ENCODE data around the gene ULBP1. TPM values are rescaled to one million over a fixed set of nuclear protein-coding genes. Genes with fewer than 3 reads are reported as not detected.
"Not testable (repeated sequence)": the region's sequence is repeated elsewhere in the genome, so short reads cannot be mapped to it uniquely, and the experiment has no call there.

Gene ULBP1
- polyA plus RNA-seq, 10 donors: 0.19 to 0.65 (median 0.52) TPM

- no peak for DNase-seq
Measured at GRCh38 chr6:149974825-149975224, 11.1 kb downstream of the ULBP1 start.

- no peak for DNase-seq
Measured at GRCh38 chr6:149975400-149975799, 11.7 kb downstream of the ULBP1 start.

GRCh38 chr6:149977221-149977620 is 13.5 kb downstream of the ULBP1 start:
- no peak for DNase-seq

- DNase-seq: no peak
Measured at GRCh38 chr6:149978610-149979009, 14.9 kb downstream of the ULBP1 start.

GRCh38 chr6:149979293-149979692 is 15.6 kb downstream of the ULBP1 start:
- no peak for DNase-seq

GRCh38 chr6:149983145-149983544 is 19.4 kb downstream of the ULBP1 start:
- DNase-seq: no peak

GRCh38 chr6:149984773-149985172 is 21.0 kb downstream of the ULBP1 start:
- no peak for DNase-seq

- no peak for DNase-seq
Measured at GRCh38 chr6:149985481-149985937, 21.8 kb downstream of the ULBP1 start.

- DNase-seq: no peak
Measured at GRCh38 chr6:149987602-149988107, 23.9 kb downstream of the ULBP1 start.

- no peak for DNase-seq
Measured at GRCh38 chr6:149988550-149989346, 25.0 kb downstream of the ULBP1 start.

GRCh38 chr6:149990212-149990660 is 26.5 kb downstream of the ULBP1 start:
- no peak for DNase-seq

GRCh38 chr6:149990661-149991471 is 27.1 kb downstream of the ULBP1 start:
- peak in 1 of 3 donors; percentile 37 for DNase-seq

- DNase-seq: not testable (repeated sequence)
Measured at GRCh38 chr6:149991472-149991795, 27.7 kb downstream of the ULBP1 start.

- no peak for DNase-seq
Measured at GRCh38 chr6:149991838-149992237, 28.1 kb downstream of the ULBP1 start.

- DNase-seq: no peak
Measured at GRCh38 chr6:149995235-149995750, 31.6 kb downstream of the ULBP1 start.

- no peak for DNase-seq
Measured at GRCh38 chr6:149995971-149996370, 32.2 kb downstream of the ULBP1 start.

- no peak for DNase-seq
Measured at GRCh38 chr6:149999636-150000035, 35.9 kb downstream of the ULBP1 start.

- no peak for DNase-seq
Measured at GRCh38 chr6:150001295-150002008, 37.7 kb downstream of the ULBP1 start.

GRCh38 chr6:150002710-150003109 is 39.0 kb downstream of the ULBP1 start:
- DNase-seq: no peak

- not testable (repeated sequence) for DNase-seq
Measured at GRCh38 chr6:150003599-150003998, 39.9 kb downstream of the ULBP1 start.

- DNase-seq: no peak
Measured at GRCh38 chr6:150004101-150004782, 40.5 kb downstream of the ULBP1 start.
